ENCODE measurements around the gene PLIN4.

Gene PLIN4

DNA sequence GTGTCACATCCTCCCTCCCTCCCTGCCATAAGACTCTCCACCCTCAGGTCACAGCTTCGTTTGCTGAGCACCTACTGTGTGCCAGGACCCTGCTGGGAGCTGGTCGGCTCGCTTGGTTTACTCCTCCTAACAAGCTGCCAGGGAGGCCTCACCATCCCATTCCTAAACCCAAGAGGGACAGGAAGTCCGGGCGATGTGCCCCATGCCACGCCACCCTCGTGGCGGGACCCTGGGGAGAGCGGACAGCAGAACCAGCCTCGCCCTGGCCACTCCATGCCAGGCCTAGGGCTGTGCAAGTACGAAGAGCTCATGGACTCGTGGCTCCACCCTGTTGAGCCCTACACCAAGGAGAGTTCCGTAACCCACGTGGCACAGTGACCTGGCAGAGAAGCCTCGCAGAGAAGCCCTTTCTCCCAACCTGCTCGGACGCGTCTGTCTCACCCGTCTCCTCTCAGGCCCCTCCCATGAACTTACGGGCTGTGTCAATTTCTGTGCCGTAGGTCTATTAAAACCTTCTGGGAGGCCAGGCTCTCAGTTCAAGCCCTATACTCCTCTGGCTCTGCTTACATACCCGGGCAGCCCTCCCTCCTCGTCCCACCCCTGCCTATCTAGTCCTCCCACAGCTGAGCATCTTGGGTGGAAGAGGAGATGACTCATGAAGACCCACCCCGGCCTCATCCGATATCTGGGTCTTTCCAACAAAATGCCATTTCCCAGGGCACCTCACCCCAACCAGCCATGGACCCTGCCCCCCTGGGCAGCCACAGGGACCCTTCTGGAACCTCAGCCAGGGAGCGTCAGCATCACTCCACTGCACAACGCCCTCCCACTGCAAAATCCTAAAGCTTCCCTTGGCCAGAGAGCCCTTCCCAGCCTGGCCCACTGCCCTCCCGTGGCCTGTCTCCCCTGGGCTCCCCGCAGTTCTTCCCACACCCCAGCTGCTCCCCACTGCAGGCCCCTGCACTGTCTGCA is 63.3 kb downstream of the PLIN4 start:
- DNase-seq = no peak

DNA sequence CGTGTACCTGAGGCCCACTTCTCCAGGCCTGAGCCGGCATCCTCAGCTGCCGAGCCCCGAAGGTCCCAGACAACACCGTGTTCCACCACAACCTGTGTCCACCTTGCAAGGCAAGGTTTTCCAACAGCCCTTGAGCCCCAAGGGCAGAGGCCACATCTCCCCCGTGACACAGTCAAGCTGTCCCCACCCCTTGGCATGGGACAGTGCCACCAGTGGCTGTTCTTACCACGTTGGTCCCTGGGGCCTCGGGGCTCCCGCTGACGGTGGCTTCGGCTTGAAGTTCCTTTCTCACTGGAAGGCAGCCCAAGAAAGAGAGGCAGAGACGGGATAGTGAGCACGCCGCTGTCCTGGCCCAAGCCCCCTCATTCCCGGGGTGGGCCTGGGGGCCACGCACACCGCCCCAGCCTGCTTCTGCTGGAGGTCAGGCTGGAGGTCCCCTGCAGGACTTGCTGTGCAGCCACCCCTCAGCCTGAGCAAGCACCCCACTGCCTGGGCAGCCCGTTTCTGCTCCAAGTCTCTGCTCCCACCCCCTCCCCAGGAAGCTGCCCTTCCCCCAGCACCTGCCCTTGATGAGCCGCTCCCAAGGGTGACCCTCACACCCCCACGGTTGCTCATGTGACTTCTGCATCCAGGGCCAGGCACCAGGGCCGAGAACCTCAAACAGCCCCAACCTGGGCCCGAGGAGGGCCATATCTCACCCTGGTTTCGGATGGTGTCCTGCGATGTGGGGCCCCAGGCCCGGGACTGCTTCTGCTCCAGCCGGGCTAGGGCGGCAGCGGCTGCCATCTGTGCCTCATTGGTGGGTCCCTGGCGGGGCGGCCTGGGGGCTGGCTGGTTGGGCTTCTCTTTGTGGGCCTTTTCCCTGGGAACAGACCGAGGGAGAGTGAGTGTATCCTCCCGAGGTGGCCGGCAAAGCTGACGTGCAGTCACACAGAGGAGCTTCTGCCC is 64.8 kb downstream of the PLIN4 start:
- DNase-seq = no peak

DNA sequence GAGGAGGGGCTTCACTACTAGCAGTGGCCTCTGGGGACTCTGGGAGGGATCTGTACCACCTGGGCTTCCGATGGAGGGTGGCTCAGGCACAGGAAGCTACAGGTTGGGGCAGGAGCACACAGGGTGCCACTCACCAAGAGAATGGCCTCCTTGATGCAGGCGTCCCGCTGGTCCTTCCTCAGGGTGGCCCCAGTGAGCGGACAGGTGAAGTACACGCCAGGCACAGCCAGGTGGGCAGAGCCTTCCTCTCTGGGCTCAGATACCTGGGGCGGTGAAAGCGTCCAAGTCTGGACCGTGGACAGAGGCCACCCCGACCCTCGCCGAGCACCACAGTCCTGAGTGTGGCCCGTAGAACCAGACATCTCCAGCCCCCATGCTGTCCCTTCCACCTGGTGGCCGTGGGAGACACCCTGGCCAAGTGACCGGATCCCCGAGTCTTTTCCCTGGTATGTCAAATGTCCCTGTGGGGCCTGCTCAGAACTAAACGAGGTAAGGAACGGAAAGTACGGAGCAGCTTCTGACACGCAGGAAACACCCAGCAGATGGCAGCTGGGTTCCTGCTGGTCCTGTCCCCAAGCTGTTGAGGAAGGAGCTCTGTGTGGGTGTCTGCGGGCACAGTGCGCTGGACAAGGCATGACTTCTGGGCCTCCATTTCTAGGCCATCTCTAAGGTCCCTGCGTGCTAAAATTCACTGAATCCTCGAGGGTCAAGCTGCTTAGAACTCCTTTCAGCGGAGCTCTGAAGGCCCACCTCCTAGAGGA is 65.9 kb downstream of the PLIN4 start:
- no peak for DNase-seq
